Ecto neural progenitor cell (in vitro differentiated cells): ENCODE results near the gene RUBCNL.

ENCODE experiments used
- DNase-seq: peaks from one replicate; pipeline ENCODE4 v3.0.0-alpha.2; 2018; ENCODE audit warnings: low spot score

RUBCNL gene

GRCh38 chr13:46310066-46310465 is 77.0 kb downstream of the RUBCNL start:
- DNase-seq: no peak

GRCh38 chr13:46307554-46307953 is 79.5 kb downstream of the RUBCNL start:
- DNase-seq: no peak

GRCh38 chr13:46304546-46304945 is 82.5 kb downstream of the RUBCNL start:
- no peak for DNase-seq

GRCh38 chr13:46303742-46304385 is 83.2 kb downstream of the RUBCNL start:
- no peak for DNase-seq

- no peak for DNase-seq
These were observed 89.7 kb downstream of the RUBCNL start for GRCh38 chr13:46297361-46297811.

- DNase-seq: no peak
These were observed 90.1 kb downstream of the RUBCNL start for GRCh38 chr13:46296921-46297320.

GRCh38 chr13:46296115-46296822 is 90.8 kb downstream of the RUBCNL start:
- no peak for DNase-seq

GRCh38 chr13:46295491-46296114 is 91.4 kb downstream of the RUBCNL start:
- no peak for DNase-seq

GRCh38 chr13:46293436-46293835 is 93.6 kb downstream of the RUBCNL start:
- no peak for DNase-seq
